Left renal pelvis (tissue), 4 donors: ENCODE data around the gene TUBA1B. TPM values are rescaled to one million over a fixed set of nuclear protein-coding genes. Genes with fewer than 3 reads are reported as not detected.
"Not testable (repeated sequence)": the region's sequence is repeated elsewhere in the genome, so short reads cannot be mapped to it uniquely, and the experiment has no call there.

ENCODE experiments used
- DNase-seq, 4 donors: peaks; one replicate each; pipeline ENCODE4 v3.0.0-alpha.2; 2013; ENCODE audit warnings: low read depth in 4 of 4, low spot score in 3 of 4
- polyA plus RNA-seq, 4 donors: library from polyadenylated mRNA; unstranded; fragments of 120-200 nt; gene quantifications; one replicate each; pipeline ENCODE4 v1.2.1, GENCODE V29; 2013; ENCODE audit not compliant: insufficient read length in 4 of 4

Gene TUBA1B
- polyA plus RNA-seq, 4 donors = 1,017 to 1,115 (median 1,046) TPM

DNA sequence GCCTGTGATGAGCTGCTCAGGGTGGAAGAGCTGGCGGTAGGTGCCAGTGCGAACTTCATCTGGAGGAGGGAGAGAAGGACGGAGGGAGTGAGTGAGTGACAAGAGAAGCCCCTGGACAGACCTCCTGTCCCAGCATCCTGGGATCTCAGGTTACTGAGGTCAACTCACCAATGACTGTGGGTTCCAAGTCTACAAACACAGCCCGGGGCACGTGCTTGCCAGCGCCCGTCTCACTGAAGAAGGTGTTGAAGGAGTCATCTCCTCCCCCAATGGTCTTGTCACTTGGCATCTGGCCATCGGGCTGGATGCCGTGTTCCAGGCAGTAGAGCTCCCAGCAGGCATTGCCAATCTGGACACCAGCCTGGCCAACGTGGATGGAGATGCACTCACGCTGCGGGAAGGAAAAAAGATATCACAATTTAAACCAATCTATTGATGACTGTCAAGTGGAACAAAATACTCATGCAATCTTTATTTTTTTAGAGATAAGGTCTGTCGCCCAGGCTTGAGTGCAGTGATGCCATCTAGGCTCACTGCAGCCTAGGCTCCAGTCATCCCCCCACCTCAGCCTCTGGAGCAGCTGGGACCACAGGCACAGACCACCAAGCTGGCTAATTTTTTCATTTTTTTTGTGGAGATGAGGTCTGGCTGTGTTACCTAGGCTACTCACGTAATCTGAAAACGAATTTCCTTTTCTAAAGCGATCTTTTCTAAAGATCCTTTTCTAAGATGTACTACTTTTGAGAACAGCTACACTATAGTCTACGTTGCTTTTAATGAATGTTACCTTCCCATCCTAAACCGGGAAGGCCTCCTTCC is 1.7 kb downstream of the TUBA1B start:
- DNase-seq = no peak

DNA sequence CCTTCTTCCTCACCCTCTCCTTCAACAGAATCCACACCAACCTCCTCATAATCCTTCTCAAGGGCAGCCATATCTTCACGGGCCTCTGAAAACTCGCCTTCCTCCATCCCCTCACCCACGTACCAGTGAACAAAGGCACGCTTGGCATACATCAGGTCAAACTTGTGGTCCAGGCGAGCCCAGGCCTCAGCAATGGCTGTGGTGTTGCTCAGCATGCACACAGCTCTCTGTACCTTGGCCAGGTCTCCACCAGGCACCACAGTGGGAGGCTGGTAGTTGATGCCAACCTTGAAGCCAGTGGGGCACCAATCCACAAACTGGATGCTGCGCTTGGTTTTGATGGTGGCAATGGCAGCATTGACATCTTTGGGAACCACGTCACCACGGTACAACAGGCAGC is 3.2 kb downstream of the TUBA1B start:
- not testable (repeated sequence) for DNase-seq

DNA sequence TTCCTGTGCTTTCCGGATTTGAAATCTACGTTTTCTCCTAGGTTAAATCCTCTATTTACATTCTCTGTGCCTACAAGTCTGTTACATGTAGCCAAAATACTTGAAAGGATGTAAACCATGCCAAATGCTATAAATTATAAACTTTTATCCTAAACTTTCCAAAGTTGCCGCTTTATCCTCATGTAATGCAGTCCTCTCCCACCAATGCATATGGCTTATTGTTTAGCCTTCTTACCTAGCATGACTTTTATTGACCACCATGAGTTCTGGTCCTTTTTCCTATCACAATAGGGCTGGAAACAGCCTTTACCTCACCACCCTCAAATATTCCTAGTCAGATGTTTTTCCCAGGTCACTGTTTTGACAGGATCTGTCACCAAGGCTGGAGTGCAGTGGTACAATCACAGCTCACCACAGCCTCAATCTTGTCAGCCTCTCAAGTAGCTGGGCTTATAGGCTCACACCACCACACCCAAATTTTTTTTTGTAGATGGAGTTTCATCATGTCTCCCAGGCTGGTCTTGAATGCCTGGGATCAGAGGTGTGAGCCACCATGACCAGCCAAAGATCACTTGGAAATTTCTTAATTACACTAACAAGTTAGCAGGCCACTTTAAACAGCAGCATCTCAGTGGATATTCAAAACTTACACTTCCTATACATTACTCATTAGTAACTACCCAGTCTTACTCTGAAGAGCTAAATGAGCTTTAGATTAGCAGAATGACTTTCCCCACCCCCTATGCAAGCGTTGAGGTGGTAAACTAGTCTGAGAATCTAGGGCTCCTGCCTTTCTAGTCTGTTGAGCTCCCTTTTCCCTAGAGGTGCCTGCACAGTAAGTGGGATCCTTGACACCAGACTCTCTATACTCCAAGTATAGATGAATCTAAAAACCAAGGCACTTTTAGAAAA is 4.1 kb downstream of the TUBA1B start:
- DNase-seq = no peak

DNA sequence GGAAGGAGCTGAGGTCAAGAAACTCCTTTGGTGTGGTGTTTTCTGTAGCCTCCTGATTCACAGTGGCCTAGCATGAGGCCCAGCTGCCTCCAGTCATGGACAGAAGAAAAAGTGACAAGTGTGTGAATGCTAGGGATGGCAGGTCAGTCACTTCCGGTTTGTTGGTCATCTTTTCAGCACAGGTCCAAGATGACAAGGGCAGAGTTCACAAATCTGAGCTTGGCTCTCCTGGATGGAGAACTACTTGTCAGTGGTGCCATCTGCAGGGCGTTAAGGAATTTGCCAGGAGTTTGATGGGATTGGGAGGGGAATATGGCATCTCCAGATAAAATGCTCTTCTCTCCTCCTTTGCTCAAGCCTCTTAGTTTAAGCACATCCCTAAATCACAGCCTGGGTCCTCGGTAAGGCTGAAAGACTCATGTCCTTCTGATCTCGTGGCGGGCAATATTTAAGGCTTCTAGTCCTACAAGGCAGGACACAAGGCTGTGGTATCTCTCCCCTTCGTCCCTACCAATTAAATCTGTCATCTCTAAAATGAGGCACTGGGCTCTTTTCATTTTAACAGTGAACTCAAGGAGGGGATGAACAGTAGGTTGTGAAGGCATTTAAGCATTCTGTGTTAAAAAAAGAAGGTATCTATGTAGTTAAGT is 10.0 kb downstream of the TUBA1B start:
- DNase-seq = peak in 1 of 4 donors; percentile 24

DNA sequence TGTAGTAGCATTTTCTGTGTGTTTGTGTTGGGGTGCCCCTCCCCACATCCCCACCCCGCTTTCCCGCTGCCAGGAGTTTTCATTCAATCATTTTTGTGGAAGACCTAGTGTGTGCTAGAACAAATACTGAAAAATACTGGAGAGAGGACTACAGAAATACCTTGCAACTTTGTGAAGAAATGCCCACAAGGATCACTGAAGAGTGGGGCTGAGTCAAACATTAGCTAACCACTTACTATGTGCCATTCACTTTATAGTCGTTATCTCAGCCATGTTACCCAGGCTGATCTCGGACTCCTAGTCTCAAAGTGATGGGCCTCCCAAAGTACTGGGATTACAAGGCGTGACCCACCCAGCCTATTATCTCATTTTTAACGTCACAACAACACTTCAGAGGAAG is 20.0 kb downstream of the TUBA1B start:
- DNase-seq = no peak

DNA sequence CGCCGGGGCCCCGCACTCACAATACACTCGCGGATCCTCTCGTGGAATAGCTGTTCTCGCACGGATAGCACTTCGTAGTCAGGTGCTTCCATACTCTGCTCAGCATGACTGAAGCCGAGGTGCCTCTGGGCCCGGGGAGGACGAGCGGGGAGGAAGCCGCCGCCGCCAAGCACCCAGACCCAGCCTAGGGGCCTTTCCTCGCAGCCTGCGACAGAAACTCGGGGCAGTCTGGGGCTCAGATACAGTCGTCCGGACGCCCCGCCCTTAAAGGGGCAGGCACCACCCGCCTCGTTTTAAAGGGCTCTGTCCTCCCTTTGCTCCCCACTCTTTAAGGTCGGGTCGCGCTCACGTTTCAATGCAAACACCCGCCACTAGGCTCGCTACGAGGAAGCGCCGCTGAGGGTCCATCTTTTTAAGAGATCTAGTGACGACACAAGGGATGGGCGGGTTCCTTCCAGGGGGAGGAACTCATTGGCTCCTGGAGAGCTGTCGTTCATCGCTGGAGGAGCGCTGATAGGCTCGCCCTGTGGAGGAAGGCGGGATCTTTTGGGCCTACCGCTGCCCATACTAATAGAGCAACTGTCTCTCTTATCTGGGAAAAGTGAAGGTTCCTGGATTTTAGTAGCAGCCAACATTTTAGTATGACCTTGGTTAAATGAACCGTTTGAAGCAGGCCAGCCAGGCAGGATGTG is 20.6 kb downstream of the TUBA1B start, which contains the start of gene LMBR1L:
TSS of gene LMBR1L (minus strand) at position 384 of the 692 bp plus-strand sequence. CDS start at position 92, 292 bp downstream.
- DNase-seq = peak; percentile 92 to 97 (median 94)

DNA sequence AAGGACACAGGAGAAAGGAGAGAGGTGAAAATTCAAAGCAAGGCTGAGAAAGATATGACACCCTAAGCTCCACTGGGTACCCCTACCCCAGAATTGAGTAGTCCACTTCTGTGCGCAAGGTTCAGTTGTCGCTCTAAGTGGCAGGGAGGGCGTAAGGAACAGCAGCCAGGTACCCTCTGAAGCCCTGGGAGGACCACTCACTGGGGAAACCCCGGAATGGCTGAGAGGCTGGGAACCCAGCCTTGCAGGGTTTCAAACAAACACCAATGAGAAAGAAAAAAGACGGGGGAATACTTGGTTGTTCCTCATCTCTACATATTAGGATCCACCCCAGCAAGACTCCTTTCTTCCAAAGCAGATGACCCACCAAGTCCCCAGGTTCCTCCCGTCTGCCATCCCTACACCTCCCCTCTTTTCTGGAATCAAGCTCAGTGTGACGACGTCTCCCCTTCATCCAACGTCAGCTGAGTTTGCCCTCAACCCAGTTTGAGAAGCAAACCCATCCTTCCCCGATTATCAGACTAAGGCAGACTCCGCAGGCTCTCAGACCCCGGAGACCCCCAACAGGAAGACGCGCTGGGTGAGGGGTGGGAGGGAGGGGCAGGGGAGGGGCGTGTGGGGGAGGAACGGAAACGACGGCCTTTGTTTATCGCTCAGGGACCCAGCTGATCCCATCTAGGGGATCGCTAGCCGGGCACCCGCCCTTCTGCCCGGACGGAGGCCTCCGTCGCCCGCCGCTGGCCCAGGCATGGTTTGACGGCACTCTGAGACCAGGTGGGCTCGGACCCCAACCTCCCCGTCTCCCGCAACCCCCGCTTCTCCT is 21.3 kb downstream of the TUBA1B start:
- no peak for DNase-seq

DNA sequence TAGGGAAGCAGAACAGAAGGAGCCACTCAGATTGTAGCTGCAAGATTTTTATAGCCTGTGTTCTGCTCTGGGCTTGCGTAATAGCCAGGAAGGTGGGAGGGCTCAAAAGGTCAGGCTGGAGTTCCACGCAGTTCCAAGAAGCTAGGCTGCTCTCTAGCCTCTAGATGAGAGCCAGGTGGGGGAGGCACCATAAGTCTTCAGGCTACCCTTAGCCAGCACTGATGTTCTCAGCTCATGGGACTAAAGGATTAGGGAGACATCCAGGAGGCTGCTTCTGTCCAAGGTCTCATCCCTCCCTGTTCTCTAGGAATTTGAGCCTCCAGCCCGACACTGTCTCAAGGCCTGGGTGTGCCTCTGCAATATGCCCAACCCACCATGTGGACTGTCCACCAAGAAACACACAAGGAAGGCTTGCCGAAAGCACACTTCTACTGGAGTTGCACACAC is 22.2 kb downstream of the TUBA1B start:
- DNase-seq = no peak

DNA sequence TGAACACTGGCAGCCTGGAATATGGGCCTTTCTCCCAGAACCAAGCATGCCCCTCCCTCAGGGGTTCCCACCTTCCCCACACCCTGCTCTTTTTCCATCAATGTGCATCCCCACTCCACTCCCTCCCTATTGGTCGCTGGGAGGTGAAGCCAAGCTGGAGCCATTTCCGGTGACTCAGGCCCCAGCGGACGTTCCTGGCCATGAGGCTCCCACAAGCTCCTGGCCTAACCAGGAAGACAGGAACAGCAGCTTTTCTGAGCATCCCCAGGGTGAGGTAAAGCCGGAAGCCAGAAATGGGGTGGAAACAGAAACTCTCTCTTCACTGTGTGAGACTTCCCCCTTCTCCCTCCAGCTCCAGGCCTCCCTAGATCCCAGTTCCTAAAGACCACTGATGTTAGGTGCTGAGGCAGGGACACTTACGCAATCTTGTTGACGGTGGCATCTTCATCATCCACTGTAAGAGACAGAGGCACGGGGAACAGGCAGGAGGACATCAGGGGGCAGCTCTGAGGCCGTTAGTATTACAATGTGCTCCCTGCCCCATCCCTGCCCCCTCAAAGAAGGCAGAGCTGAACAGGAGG is 25.6 kb downstream of the TUBA1B start:
- no peak for DNase-seq

DNA sequence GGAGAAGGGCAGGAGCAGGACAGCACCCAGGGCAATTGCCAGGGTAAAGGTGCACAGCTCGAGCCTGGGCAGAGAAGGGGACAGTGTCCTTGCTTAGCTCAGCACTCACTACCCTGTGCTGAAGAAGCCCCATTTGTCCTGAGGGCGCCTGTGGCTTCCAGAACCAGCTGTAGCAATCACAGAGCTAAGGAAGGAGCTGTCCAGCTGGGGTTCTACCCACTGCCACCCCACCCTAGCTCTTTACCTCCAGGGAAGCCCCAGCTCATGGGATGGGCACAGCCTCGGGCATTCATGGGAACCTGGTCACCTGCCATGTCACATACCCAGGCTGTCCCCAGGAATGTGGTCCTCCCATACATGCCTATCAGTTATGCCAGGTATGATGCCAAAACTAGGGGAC is 26.4 kb downstream of the TUBA1B start:
- no peak for DNase-seq

DNA sequence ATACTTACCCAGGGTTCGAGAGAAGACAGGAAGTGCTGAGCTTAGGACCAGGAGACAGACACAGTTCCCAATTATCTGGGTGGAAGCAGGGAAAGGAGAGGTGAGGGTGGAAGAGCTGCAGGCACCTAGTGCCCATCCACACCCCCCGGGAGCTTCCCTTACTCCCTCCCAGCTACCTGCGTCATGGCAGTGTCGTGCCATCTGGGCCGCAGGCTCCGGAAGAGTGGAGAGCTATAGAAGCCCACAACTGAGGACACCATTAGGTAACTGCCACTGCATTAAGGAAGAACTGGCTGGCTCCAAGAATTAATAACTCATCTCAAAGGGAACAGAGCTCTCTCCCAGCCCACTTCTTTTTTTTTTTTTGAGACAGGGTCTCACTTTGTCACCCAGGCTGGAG is 30.8 kb downstream of the TUBA1B start:
- no peak for DNase-seq

DNA sequence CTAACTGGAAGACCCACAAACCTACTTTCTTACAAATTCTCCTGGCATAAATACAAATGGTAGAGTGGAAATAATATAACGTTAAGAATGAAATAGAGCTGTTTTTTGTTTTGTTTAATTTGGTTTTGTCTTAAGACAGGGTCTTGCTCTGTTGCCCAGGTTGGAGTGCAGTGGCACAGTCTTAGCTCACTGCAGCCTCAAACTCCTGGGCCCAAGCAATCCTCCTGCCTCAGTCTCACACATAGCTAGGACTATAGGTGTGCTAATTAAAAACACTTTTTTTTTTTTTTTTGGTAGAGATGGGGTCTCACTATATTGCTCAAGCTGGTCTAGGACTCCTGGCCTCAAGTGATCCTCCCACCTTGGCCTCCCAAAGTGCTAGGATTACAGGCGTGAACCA is 32.5 kb downstream of the TUBA1B start:
- DNase-seq = no peak

DNA sequence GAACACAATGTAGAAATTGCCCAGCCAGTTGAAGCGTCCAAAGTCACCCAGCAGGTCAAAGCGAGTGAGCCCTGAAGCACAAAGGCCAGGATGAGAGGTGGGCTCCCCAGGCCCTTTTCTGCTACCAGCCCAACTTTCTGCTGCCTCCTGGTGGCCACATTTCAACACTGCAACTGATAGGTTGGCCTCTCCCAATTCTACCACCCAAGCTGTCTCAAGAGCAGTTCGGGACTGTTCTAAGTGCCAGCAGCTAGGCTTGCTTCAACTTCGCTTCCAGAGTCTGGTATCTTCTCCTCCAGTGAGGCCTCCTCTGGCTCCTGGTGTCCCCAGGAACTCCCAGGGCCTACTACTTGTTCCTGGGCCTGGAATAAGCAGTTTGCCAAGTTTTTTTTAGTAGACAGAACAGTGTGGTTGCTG is 33.2 kb downstream of the TUBA1B start:
- DNase-seq = no peak

DNA sequence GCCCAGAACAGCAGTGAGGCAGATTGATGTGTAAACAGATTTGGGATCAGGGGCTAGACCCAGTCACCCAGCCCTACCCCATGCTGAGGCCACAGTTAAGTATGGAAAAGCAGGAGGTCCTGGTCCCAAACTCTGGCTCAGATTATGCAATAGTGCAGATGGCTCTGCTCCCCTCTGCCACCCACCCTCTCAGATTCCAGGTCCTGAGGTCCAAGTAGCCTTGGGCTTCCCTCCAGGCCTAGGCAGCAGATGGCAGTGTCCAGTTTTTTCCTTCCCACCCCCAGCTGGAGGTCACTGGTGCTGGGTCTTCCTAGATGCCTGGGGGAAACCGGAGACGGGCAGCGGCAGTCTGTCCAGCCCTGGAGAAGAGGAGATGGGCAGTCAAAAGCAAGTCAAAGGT is 33.8 kb downstream of the TUBA1B start:
- no peak for DNase-seq

DNA sequence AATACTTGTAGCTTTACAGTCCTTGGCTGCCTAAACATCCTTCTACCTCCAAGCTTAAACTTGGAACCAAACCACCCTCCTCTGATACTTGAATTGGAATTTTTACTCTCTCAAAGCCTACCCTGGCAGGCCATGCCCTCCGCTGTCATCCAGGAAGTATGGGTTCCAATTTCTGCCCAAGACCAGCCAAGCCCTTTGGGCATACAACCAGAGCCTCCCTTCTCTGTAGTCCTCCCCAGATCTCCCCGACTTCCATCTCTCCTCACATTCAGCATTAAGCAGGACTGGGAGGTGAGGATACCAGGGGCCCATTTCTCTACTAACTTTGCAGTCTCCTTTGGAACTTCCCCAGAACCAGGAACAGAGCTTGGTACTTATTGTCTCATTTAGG is 36.2 kb downstream of the TUBA1B start:
- DNase-seq = no peak

DNA sequence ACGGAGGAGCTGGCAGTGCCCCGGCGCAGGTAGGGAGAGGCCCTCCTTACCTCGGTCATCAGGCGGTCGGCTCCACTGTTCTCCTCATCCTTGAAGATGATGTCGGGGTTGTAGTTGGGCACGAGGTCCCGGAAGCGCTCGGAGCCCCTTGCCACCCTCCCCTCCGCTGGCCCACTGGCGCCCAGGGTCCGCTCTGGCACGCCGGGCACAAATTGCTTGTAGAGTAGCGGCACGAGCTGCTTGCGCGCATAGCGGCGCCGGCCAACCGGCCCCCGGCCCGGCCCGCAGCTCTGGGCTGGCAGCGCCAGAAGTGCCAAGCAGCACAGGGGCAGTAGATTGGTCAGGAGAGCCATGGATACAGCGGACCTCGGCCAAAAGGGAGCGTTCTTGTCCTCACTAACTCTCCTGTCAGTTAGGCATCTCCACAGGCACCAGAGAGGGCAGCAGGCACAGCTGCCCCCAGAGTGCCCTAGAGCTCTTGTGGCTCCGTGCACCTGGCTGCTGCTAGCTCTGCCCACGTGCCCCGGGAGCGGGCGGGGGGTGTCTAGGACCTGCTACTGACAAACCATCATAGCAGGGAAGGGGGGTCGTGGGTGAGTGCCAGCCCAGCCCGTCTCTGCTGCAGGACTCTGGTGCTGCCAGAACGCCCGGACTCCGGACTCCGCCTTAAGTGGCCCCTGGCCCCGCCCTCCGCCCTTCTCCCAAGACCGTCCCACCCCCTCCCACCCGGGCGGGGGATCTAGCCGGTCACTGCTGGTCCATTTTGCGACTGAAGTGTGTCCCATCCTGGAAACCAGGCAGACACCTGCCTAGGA is 36.8 kb downstream of the TUBA1B start, which contains the start of gene DHH:
TSS of gene DHH (minus strand) at position 642 of the 815 bp plus-strand sequence. CDS start at position 353, 289 bp downstream.
- DNase-seq = no peak

DNA sequence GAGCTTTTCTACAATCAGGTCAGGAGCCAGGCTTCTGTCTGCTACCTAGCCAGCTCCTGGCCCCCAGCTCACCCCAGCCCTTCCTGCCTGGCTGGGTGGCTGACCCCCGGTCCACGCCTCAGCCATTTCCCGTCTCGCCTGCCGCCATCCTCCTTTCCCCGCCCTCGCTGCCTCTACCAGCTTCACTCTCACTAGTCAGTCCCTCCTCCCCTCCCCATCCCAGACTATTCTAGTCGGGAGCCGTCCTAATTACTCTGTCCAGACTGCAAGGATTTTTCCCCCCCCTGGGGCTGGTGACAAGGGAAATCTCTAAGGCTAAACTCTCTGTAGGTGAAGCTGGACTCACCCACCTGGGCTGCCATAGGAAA is 37.4 kb downstream of the TUBA1B start:
- DNase-seq = no peak

DNA sequence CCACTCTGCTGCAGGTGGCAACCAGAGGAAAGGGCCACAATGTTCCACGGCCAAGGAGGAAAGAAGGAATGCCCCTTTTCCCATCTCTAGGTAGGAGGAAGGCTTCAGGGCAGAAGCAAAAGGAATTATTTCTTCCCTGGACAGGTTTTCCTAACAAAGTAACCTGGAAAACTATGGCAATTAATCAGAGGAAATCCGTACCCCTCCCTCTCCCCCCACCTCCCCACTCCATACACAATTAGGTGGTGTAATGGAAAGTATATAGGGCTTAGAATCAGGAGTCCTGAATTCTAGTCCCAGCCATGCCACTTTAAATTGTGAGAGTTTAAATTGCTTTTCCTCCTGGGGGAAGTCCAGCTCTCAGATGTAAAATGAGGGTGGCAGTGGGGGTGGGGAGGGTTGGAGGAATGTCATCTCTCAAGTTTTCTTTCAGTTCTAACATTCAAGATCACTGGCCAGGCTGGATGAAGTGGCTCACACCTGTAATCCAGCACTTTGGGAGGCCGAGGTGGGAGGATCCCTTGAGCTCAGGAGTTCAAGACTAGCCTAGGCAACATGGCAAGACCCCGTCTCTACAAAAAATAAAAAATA is 38.3 kb downstream of the TUBA1B start:
- no peak for DNase-seq
